CD4-positive, alpha-beta T cell (primary cell): ENCODE data around the gene OR2Y1. TPM values are rescaled to one million over a fixed set of nuclear protein-coding genes. Genes with fewer than 3 reads are reported as not detected.

Experiments
- ATAC-seq: fragments of 200-7000 bp; cut with Tn5 transposase; one replicate; pipeline ENCODE4 v1.10.0; 2022; ENCODE audit warnings: mild to moderate bottlenecking; ENCODE audit not compliant: poor library complexity
- CTCF ChIA-PET: fragments of 350-600 bp; sonication (Branson Sonifier 250); formaldehyde crosslinking; loops from one replicate; lab custom pipeline; 2021; ENCODE audit warnings: antibody characterized with exemption, inconsistent platforms; lab: Charles Lee
- POLR2A ChIA-PET: fragments of 350-600 bp; sonication (Branson Sonifier 250); formaldehyde crosslinking; loops from one replicate; lab custom pipeline; 2021; ENCODE audit warnings: antibody characterized with exemption, inconsistent platforms; lab: Charles Lee
- DNase-seq, 14 experiments: peaks; one replicate each; pipeline ENCODE4 v3.0.0-alpha.2; 2013 to 2020; ENCODE audit warnings: mixed read lengths in 2 of 14
- H3K27ac ChIP-seq, 2 donors: one replicate each; pipeline versions ENCODE4 v1.5.1 to v1.7.0; 2013; ENCODE audit warnings: low read length in 2 of 2, low read depth in 1 of 2, mild to moderate bottlenecking in 1 of 2
- H3K27me3 ChIP-seq, 2 experiments: 1 replicate in 1 of 2; 2 replicates in 1 of 2; pipeline versions ENCODE4 v1.6.1 to v1.7.0; 2013; ENCODE audit warnings: low read length in 2 of 2, control low read depth in 1 of 2, mild to moderate bottlenecking in 1 of 2, moderate library complexity in 1 of 2; ENCODE audit not compliant: insufficient read depth in 2 of 2, control insufficient read depth in 1 of 2
- H3K36me3 ChIP-seq: one replicate; pipeline ENCODE4 v1.6.1; 2013; ENCODE audit warnings: low read length, control low read depth; ENCODE audit not compliant: insufficient read depth
- H3K4me1 ChIP-seq: one replicate; pipeline ENCODE4 v1.6.1; 2013; ENCODE audit warnings: low read length, control low read depth; ENCODE audit not compliant: insufficient read depth
- H3K4me3 ChIP-seq: one replicate; pipeline ENCODE4 v1.5.1; 2013; ENCODE audit warnings: mild to moderate bottlenecking, low read length, moderate library complexity
- H3K9me3 ChIP-seq, 2 experiments: 1 replicate in 1 of 2; 2 replicates in 1 of 2; pipeline versions ENCODE4 v1.6.1 to v1.7.0; 2013; ENCODE audit warnings: low read length in 2 of 2, mild to moderate bottlenecking in 2 of 2, control low read depth in 1 of 2, moderate library complexity in 1 of 2; ENCODE audit not compliant: control insufficient read depth in 1 of 2, insufficient read depth in 1 of 2
- H3K27ac Mint-ChIP-seq: one replicate; pipeline ENCODE4 v1.8.0; 2020; ENCODE audit warnings: mixed read lengths
- H3K27me3 Mint-ChIP-seq: one replicate; pipeline ENCODE4 v1.8.0; 2021; ENCODE audit warnings: mixed read lengths
- H3K36me3 Mint-ChIP-seq: one replicate; pipeline ENCODE4 v1.8.0; 2021; ENCODE audit warnings: low read depth, mixed read lengths
- H3K4me1 Mint-ChIP-seq: one replicate; pipeline ENCODE4 v1.8.0; 2021; ENCODE audit warnings: low read depth, mixed read lengths
- H3K4me3 Mint-ChIP-seq: one replicate; pipeline ENCODE4 v1.8.0; 2020; ENCODE audit warnings: mild to moderate bottlenecking, mixed read lengths
- H3K9me3 Mint-ChIP-seq: one replicate; pipeline ENCODE4 v1.8.0; 2020; ENCODE audit warnings: mixed read lengths
- intact Hi-C, 2 experiments: fragments of 100-400 bp; cut with DNase I in 1 of 2; cut with micrococcal nuclease in 1 of 2; formaldehyde crosslinking; loops; one replicate each; pipeline versions ENCODE4 v1.15.1 to v1.9.0; 2023 to 2025; cut with DNase I, micrococcal nuclease
- total RNA-seq, 174 experiments: library from RNA in 2 of 174; stranded (reverse) in 2 of 174; gene quantifications; one replicate each; pipeline ENCODE4 v1.2.3 and lab custom pipeline; 2021 to 2026
- TF ChIP-seq, protein P1 (sequence below): fragments of 200-600 bp; IDR thresholded peaks from one replicate; pipeline ENCODE4 v1.8.0; 2022; ENCODE audit warnings: antibody characterized with exemption, mild to moderate bottlenecking

Gene OR2Y1
- total RNA-seq, 2 experiments from 2014 or later = not detected

DNA sequence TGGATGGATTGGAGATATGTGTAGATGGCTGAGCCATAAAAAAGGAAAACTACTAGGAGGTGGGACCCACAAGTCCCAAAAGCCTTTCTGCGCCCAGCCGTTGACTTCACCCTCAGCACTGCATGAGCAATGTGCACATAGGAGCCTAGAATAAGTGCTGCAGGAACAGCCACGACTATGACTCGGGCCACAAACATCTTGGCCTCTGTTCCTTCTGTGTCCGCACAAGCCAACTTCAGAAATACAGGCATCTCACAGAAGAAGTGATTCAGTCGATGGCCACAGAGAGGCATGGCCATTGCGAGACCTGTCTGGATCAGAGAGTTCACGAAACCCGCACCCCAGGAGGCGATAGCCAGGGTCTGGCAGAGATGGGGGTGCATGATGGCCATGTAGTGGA, 587 bp downstream of the OR2Y1 start:
- POLR2A ChIA-PET = no interaction called here
- Histone ChIP-seq H3K27me3 (peaks cover 12% of the 10 kb centered on the region in 2 experiments), H3K4me3 (no peak overlapping the region), H3K27ac (no peak overlapping the region), H3K4me1 (no peaks in the 10 kb centered on the region), H3K36me3 (no peaks in the 10 kb centered on the region), H3K9me3 (no peaks in the 10 kb centered on the region)
- no peaks in the 10 kb centered on the region for H3K9me3 Mint-ChIP-seq
- peaks cover 45% of the 10 kb centered on the region for H3K27me3 Mint-ChIP-seq
- TF ChIP-seq, protein P1, sequence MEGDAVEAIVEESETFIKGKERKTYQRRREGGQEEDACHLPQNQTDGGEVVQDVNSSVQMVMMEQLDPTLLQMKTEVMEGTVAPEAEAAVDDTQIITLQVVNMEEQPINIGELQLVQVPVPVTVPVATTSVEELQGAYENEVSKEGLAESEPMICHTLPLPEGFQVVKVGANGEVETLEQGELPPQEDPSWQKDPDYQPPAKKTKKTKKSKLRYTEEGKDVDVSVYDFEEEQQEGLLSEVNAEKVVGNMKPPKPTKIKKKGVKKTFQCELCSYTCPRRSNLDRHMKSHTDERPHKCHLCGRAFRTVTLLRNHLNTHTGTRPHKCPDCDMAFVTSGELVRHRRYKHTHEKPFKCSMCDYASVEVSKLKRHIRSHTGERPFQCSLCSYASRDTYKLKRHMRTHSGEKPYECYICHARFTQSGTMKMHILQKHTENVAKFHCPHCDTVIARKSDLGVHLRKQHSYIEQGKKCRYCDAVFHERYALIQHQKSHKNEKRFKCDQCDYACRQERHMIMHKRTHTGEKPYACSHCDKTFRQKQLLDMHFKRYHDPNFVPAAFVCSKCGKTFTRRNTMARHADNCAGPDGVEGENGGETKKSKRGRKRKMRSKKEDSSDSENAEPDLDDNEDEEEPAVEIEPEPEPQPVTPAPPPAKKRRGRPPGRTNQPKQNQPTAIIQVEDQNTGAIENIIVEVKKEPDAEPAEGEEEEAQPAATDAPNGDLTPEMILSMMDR = no peak
- CTCF ChIA-PET = no interaction called here
- no peak overlapping the region for H3K27ac Mint-ChIP-seq
- ATAC-seq (no peak), DNase-seq (no peak)
- H3K4me3 Mint-ChIP-seq = no peak overlapping the region
- H3K4me1 Mint-ChIP-seq = no peaks in the 10 kb centered on the region
- intact Hi-C loops = no loop called here
- H3K36me3 Mint-ChIP-seq = no peaks in the 10 kb centered on the region

DNA sequence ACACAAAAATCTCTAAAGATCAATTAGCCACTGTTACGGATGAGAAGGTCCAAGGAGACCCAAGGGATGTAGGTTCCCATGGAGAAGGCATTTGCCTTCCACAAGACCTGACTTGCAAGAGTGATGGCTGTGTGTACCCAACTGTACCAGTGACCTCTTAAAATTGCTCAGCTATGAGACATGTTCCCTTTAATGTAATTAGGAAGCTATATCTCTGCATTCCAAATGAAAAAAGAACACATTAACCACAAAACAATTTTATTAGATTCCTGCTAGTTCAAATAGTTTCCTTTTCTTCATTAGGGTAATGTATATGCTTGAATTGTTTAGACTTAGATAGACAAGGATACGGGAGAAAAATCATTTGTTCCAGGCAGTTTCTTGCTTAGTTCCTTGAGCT, 3.3 kb downstream of the OR2Y1 start:
- H3K9me3 ChIP-seq = no peaks in the 10 kb centered on the region
- no peak for ATAC-seq

DNA sequence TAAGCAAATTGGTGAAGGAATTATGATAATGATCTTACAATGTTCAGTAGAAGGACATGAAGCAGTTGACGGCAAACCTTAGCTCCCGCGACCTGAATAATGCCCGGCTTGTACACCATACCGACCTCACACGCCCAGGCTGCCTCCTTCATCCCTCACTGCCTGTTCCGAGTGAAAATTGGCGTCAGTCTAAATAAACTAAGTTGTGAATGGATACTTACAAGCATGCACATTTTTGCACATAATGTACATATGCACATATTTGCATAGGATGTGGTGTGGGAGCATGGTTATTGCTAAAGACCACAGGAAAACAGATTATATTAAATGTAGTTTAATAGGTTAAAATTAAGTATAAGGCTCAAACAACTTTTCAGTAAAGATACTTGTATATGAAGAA, 14.9 kb downstream of the OR2Y1 start:
- no peak overlapping the region for H3K4me3 ChIP-seq
- H3K36me3 ChIP-seq = no peaks in the 10 kb centered on the region
- H3K4me1 Mint-ChIP-seq = peaks cover 7% of the 10 kb centered on the region
- no peak overlapping the region for H3K27ac Mint-ChIP-seq
- no peaks in the 10 kb centered on the region for H3K4me1 ChIP-seq
- no peak overlapping the region for H3K4me3 Mint-ChIP-seq
- POLR2A ChIA-PET = no interaction called here
- no peak overlapping the region for H3K27ac ChIP-seq
- H3K9me3 Mint-ChIP-seq = no peaks in the 10 kb centered on the region
- DNase-seq (no peak), ATAC-seq (no peak)
- H3K27me3 Mint-ChIP-seq = peaks cover 29% of the 10 kb centered on the region
- no peaks in the 10 kb centered on the region for H3K36me3 Mint-ChIP-seq
- TF ChIP-seq, protein P1 = no peak
- CTCF ChIA-PET = no interaction called here
- intact Hi-C loops = no loop called here
- H3K9me3 ChIP-seq = no peaks in the 10 kb centered on the region
- no peaks in the 10 kb centered on the region for H3K27me3 ChIP-seq

More for the DNA sequence above, 3.3 kb downstream of the OR2Y1 start:
- Histone ChIP-seq H3K36me3 (no peaks in the 10 kb centered on the region), H3K4me1 (no peaks in the 10 kb centered on the region), H3K27ac (no peak overlapping the region), H3K27me3 (peaks cover 5 to 12% of the 10 kb centered on the region in 2 experiments), H3K4me3 (no peak overlapping the region)
- H3K9me3 Mint-ChIP-seq = no peaks in the 10 kb centered on the region
- intact Hi-C loops = no loop called here
- POLR2A ChIA-PET = interaction anchor here (0.6 kb wide), 1 partner anchor 80 kb away, joined by 3 read pairs; no protein-coding TSS in a partner anchor
- H3K27me3 Mint-ChIP-seq = peaks cover 45% of the 10 kb centered on the region
- no peak overlapping the region for H3K27ac Mint-ChIP-seq
- TF ChIP-seq, protein P1 = no peak
- no peaks in the 10 kb centered on the region for H3K4me1 Mint-ChIP-seq
- DNase-seq = no peak
- CTCF ChIA-PET = no interaction called here
- H3K36me3 Mint-ChIP-seq = no peaks in the 10 kb centered on the region
- no peak overlapping the region for H3K4me3 Mint-ChIP-seq
